Breast epithelium (tissue), 4 donors: ENCODE data around the gene MAST3. TPM values are rescaled to one million over a fixed set of nuclear protein-coding genes. Genes with fewer than 3 reads are reported as not detected.

Experiments used
- DNase-seq, 2 donors: peaks; one replicate each; pipeline ENCODE4 v3.0.0-alpha.2; 2019; ENCODE audit warnings: low spot score in 2 of 2
- H3K27ac ChIP-seq, 2 donors: fragments of 200-600 bp; sonication (generic) in 1 of 2; one replicate each; pipeline ENCODE4 v1.5.1; 2016 to 2019; ENCODE audit warnings: mild to moderate bottlenecking in 1 of 2
- H3K27me3 ChIP-seq, 2 donors: fragments of 200-600 bp; sonication (generic) in 1 of 2; one replicate each; pipeline versions ENCODE4 v1.5.1 to v1.6.0; 2017 to 2019; ENCODE audit warnings: control low read depth in 1 of 2, mild to moderate bottlenecking in 1 of 2
- H3K36me3 ChIP-seq: fragments of 200-600 bp; one replicate; pipeline ENCODE4 v1.5.1; 2019
- H3K4me1 ChIP-seq, 2 donors: fragments of 200-600 bp; sonication (generic); one replicate each; pipeline ENCODE4 v1.5.1; 2016 to 2019; ENCODE audit warnings: control low read depth in 1 of 2
- H3K4me3 ChIP-seq, 3 donors: fragments of 200-600 bp; sonication (generic); 1 replicate in 2 of 3; 2 replicates in 1 of 3; pipeline ENCODE4 v1.5.1; 2016 to 2019; ENCODE audit warnings: mild to moderate bottlenecking in 3 of 3, moderate library complexity in 2 of 3
- H3K9me3 ChIP-seq, 2 donors: fragments of 200-600 bp; sonication (generic) in 1 of 2; one replicate each; pipeline ENCODE4 v1.5.1; 2016 to 2019; ENCODE audit warnings: control low read depth in 1 of 2
- CTCF ChIP-seq, 3 donors: fragments of 450-650 bp; IDR thresholded peaks; one replicate each; pipeline ENCODE4 v1.5.1; 2016 to 2017; ENCODE audit warnings: antibody characterized with exemption in 3 of 3, mild to moderate bottlenecking in 3 of 3, moderate library complexity in 3 of 3
- POLR2A ChIP-seq: fragments of 450-650 bp; IDR thresholded peaks from one replicate; pipeline ENCODE4 v1.6.1; 2016; ENCODE audit warnings: antibody characterized with exemption, mild to moderate bottlenecking, moderate library complexity
- POLR2AphosphoS5 ChIP-seq, 3 donors: sonication (generic); formaldehyde crosslinking; IDR thresholded peaks; one replicate each; pipeline ENCODE4 v1.6.1; 2017; ENCODE audit warnings: antibody characterized with exemption in 3 of 3
- intact Hi-C: fragments of 100-400 bp; cut with DNase I; formaldehyde crosslinking; loops from one replicate; pipeline ENCODE4 v1.15.1; 2023; ENCODE audit warnings: low total_unique reads
- total RNA-seq, 3 donors: library from RNA; depleted of rRNA; stranded (reverse); fragments of >200 nt; gene quantifications; one replicate each; pipeline ENCODE4 v1.1.0, GENCODE V29; 2016

The MAST3 gene
- total RNA-seq, 3 donors from 2014 or later, result 5.6 to 8.5 (median 6.2) TPM

- no peak for TF ChIP-seq CTCF (IDR thresholded peaks at IDR 0.05)
Measured at GRCh38 chr19:18140473-18140872, 42.9 kb downstream of the MAST3 start.

GRCh38 chr19:18141031-18141430, 43.5 kb downstream of the MAST3 start:
- no peak for DNase-seq
- TF ChIP-seq CTCF (IDR thresholded peaks at IDR 0.05), result no peak
- TF ChIP-seq POLR2AphosphoS5 (IDR thresholded peaks at IDR 0.05), result no peak
- TF ChIP-seq POLR2A, result no peak
- Histone ChIP-seq H3K27ac (no peak overlapping the region), H3K27me3 (no peaks in the 10 kb centered on the region), H3K4me1 (no peaks in the 10 kb centered on the region), H3K36me3 (no peaks in the 10 kb centered on the region), H3K9me3 (no peaks in the 10 kb centered on the region), H3K4me3 (no peak overlapping the region)
- intact Hi-C loops, result loop anchor here (1.0 kb wide), 1 partner anchor 22 kb away; no protein-coding TSS in a partner anchor

More at GRCh38 chr19:18140473-18140872, 42.9 kb downstream of the MAST3 start:
- H3K27me3 ChIP-seq, result no peaks in the 10 kb centered on the region
- no peaks in the 10 kb centered on the region for H3K36me3 ChIP-seq
- no peaks in the 10 kb centered on the region for H3K9me3 ChIP-seq
- no peak for DNase-seq
- no peak overlapping the region for H3K27ac ChIP-seq
- intact Hi-C loops, result no loop called here
- no peak overlapping the region for H3K4me3 ChIP-seq
- no peaks in the 10 kb centered on the region for H3K4me1 ChIP-seq

GRCh38 chr19:18143902-18144301, 46.3 kb downstream of the MAST3 start:
- intact Hi-C loops, result no loop called here
- Histone ChIP-seq H3K36me3 (no peaks in the 10 kb centered on the region), H3K4me3 (no peak overlapping the region), H3K4me1 (no peaks in the 10 kb centered on the region), H3K9me3 (no peaks in the 10 kb centered on the region), H3K27me3 (no peaks in the 10 kb centered on the region), H3K27ac (no peak overlapping the region)
- TF ChIP-seq POLR2AphosphoS5 (IDR thresholded peaks at IDR 0.05) (no peak), CTCF (IDR thresholded peaks at IDR 0.05) (no peak), POLR2A (no peak)
- DNase-seq, result no peak

GRCh38 chr19:18144361-18144760, 46.8 kb downstream of the MAST3 start:
- H3K27me3 ChIP-seq, result no peaks in the 10 kb centered on the region
- H3K9me3 ChIP-seq, result no peaks in the 10 kb centered on the region
- intact Hi-C loops, result no loop called here
- DNase-seq, result no peak
- no peak overlapping the region for H3K4me3 ChIP-seq
- H3K4me1 ChIP-seq, result no peaks in the 10 kb centered on the region
- H3K27ac ChIP-seq, result no peak overlapping the region
- TF ChIP-seq CTCF (IDR thresholded peaks at IDR 0.05), result no peak
- TF ChIP-seq POLR2A, result no peak
- no peak for TF ChIP-seq POLR2AphosphoS5 (IDR thresholded peaks at IDR 0.05)
- H3K36me3 ChIP-seq, result no peaks in the 10 kb centered on the region

GRCh38 chr19:18144906-18145305, 47.3 kb downstream of the MAST3 start:
- Histone ChIP-seq H3K4me1 (no peaks in the 10 kb centered on the region), H3K27me3 (no peaks in the 10 kb centered on the region), H3K36me3 (no peaks in the 10 kb centered on the region), H3K27ac (no peak overlapping the region), H3K4me3 (no peak overlapping the region), H3K9me3 (no peaks in the 10 kb centered on the region)
- no peak for DNase-seq
- TF ChIP-seq POLR2A (no peak), POLR2AphosphoS5 (IDR thresholded peaks at IDR 0.05) (no peak), CTCF (IDR thresholded peaks at IDR 0.05) (no peak)
- intact Hi-C loops, result no loop called here
